Measurements from ENCODE around the gene PIPOX. TPM values are rescaled to one million over a fixed set of nuclear protein-coding genes. Genes with fewer than 3 reads are reported as not detected.

Gene PIPOX
- total and polyA plus RNA-seq, 2 experiments from 2014 or later, result 10.2 to 15.8 TPM

- no peaks in the 10 kb centered on the region for H3K36me3 ChIP-seq (replicated peaks; ENCODE audit: insufficient read depth, low read depth)
- H3K27ac ChIP-seq, result no peak overlapping the region
- H3K9me3 ChIP-seq (ENCODE audit: low read depth), result no peaks in the 10 kb centered on the region
- H2AFZ ChIP-seq, result no peak overlapping the region
- no peak overlapping the region for H3K4me2 ChIP-seq
- no peaks in the 10 kb centered on the region for H3K27me3 ChIP-seq
- H3K9me2 ChIP-seq (replicated peaks; ENCODE audit: insufficient read depth), result no peaks in the 10 kb centered on the region
- peaks cover 6% of the 10 kb centered on the region for H3K4me1 ChIP-seq (ENCODE audit: insufficient read depth)
- no peak for DNase-seq (ENCODE audit: low spot score)
- WGBS (ENCODE audit: low lambda C conversion rate, missing lambda C conversion rate), result 97% methylated on average over 15 of the region's 16 CpGs
- TF ChIP-seq EZH2phosphoT487 (IDR thresholded peaks at IDR 0.05; ENCODE audit: low read depth, severe bottlenecking, unreplicated experiment), result no peak
- TF ChIP-seq CTCF (IDR thresholded peaks at IDR 0.05; ENCODE audit: poor library complexity), result no peak
- TF ChIP-seq EZH2 (IDR thresholded peaks at IDR 0.05; ENCODE audit: borderline replicate concordance), result no peak
- no peak overlapping the region for H3K4me3 ChIP-seq
- no peaks in the 10 kb centered on the region for H4K20me1 ChIP-seq (ENCODE audit: insufficient read depth, poor library complexity, severe bottlenecking)
- no peaks in the 10 kb centered on the region for H3K79me2 ChIP-seq
Measured at GRCh38 chr17:29079433-29079832, 36.5 kb downstream of the PIPOX start.

- no peaks in the 10 kb centered on the region for H3K9me2 ChIP-seq (replicated peaks; ENCODE audit: insufficient read depth)
- no peak overlapping the region for H3K27ac ChIP-seq
- no peaks in the 10 kb centered on the region for H3K9me3 ChIP-seq (ENCODE audit: low read depth)
- H3K4me3 ChIP-seq, result no peak overlapping the region
- peaks cover 6% of the 10 kb centered on the region for H3K4me1 ChIP-seq (ENCODE audit: insufficient read depth)
- H3K27me3 ChIP-seq, result no peaks in the 10 kb centered on the region
- no peak overlapping the region for H2AFZ ChIP-seq
- H3K4me2 ChIP-seq, result no peak overlapping the region
- WGBS (ENCODE audit: low lambda C conversion rate, missing lambda C conversion rate), result 94% methylated on average over 33 of the region's 33 CpGs
- H3K36me3 ChIP-seq (replicated peaks; ENCODE audit: insufficient read depth, low read depth), result no peaks in the 10 kb centered on the region
- no peaks in the 10 kb centered on the region for H3K79me2 ChIP-seq
- DNase-seq (ENCODE audit: low spot score), result no peak
- H4K20me1 ChIP-seq (ENCODE audit: insufficient read depth, poor library complexity, severe bottlenecking), result no peaks in the 10 kb centered on the region
- TF ChIP-seq EZH2 (IDR thresholded peaks at IDR 0.05; ENCODE audit: borderline replicate concordance) (no peak), CTCF (IDR thresholded peaks at IDR 0.05; ENCODE audit: poor library complexity) (no peak)
Measured at GRCh38 chr17:29079887-29080286, 36.9 kb downstream of the PIPOX start.

- 96% methylated on average over 31 of the region's 33 CpGs for WGBS (ENCODE audit: low lambda C conversion rate, missing lambda C conversion rate)
- no peaks in the 10 kb centered on the region for H3K9me3 ChIP-seq (ENCODE audit: low read depth)
- H3K4me3 ChIP-seq, result no peak overlapping the region
- H3K36me3 ChIP-seq (replicated peaks; ENCODE audit: insufficient read depth, low read depth), result no peaks in the 10 kb centered on the region
- no peaks in the 10 kb centered on the region for H4K20me1 ChIP-seq (ENCODE audit: insufficient read depth, poor library complexity, severe bottlenecking)
- no peak for DNase-seq (ENCODE audit: low spot score)
- H3K79me2 ChIP-seq, result no peaks in the 10 kb centered on the region
- H3K9me2 ChIP-seq (replicated peaks; ENCODE audit: insufficient read depth), result no peaks in the 10 kb centered on the region
- H3K27me3 ChIP-seq, result no peaks in the 10 kb centered on the region
- H3K27ac ChIP-seq, result no peak overlapping the region
- no peak overlapping the region for H3K4me2 ChIP-seq
- H3K4me1 ChIP-seq (ENCODE audit: insufficient read depth), result peaks cover 6% of the 10 kb centered on the region
- H2AFZ ChIP-seq, result no peak overlapping the region
- TF ChIP-seq EZH2phosphoT487 (IDR thresholded peaks at IDR 0.05; ENCODE audit: low read depth, severe bottlenecking, unreplicated experiment), result no peak
Measured at GRCh38 chr17:29080323-29080722, 37.4 kb downstream of the PIPOX start.

DNA sequence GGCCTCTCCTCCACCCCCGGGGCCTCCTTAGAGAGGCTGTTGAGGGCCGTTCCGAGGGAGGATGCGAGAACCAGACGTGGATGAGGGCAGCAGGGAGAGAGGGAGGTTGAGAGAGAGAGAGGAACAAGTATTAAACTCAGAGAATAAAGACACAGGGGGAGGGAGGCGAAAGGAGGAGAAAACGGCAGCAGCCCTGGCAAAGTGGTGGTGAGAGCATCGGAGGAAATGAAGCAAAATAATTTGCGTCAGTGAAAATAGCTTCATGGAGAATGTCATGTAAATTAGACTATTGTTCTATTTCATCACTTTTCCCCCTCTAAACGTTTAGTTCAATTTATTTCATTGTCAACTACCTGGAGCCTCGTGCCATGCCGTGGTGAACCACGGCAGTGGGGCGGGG, 38.0 kb downstream of the PIPOX start:
- 92% methylated on average over 14 of the region's 14 CpGs for WGBS (ENCODE audit: low lambda C conversion rate, missing lambda C conversion rate)
- Histone ChIP-seq H3K4me1 (ENCODE audit: insufficient read depth) (peaks cover 6% of the 10 kb centered on the region), H3K27ac (no peak overlapping the region), H3K9me3 (ENCODE audit: low read depth) (no peaks in the 10 kb centered on the region), H3K4me2 (no peak overlapping the region), H2AFZ (no peak overlapping the region), H3K9me2 (replicated peaks; ENCODE audit: insufficient read depth) (no peaks in the 10 kb centered on the region), H4K20me1 (ENCODE audit: insufficient read depth, poor library complexity, severe bottlenecking) (no peaks in the 10 kb centered on the region), H3K27me3 (no peaks in the 10 kb centered on the region), H3K36me3 (replicated peaks; ENCODE audit: insufficient read depth, low read depth) (no peaks in the 10 kb centered on the region), H3K79me2 (no peaks in the 10 kb centered on the region), H3K4me3 (no peak overlapping the region)
- DNase-seq (ENCODE audit: low spot score), result no peak
- TF ChIP-seq EZH2 (IDR thresholded peaks at IDR 0.05; ENCODE audit: borderline replicate concordance) (no peak), CTCF (IDR thresholded peaks at IDR 0.05; ENCODE audit: poor library complexity) (no peak), EZH2phosphoT487 (IDR thresholded peaks at IDR 0.05; ENCODE audit: low read depth, severe bottlenecking, unreplicated experiment) (no peak)
